Measurements from ENCODE around the gene IFT57.

DNA sequence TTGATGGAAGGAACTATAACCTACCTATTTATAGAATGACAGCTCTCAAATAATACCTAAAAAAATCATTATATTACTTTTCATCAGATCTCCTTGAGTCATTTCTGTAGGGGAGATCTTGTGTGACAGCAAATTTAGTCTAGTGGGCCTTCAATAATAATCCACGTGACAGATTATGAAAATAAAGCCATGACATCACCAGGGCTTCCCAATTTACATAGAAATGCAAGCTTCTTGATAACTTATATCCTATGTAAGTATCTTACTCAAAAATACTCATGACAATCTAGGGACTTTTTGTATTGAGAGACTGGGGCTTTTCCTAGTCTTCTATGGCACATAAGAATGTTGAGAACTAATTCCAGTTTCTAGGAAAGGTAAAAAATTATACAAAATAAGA, 21.6 kb downstream of the IFT57 start:
- TF ChIP-seq EP300 (IDR thresholded peaks at IDR 0.05; ENCODE audit: low read depth): no peak
- TF ChIP-seq, protein P1, sequence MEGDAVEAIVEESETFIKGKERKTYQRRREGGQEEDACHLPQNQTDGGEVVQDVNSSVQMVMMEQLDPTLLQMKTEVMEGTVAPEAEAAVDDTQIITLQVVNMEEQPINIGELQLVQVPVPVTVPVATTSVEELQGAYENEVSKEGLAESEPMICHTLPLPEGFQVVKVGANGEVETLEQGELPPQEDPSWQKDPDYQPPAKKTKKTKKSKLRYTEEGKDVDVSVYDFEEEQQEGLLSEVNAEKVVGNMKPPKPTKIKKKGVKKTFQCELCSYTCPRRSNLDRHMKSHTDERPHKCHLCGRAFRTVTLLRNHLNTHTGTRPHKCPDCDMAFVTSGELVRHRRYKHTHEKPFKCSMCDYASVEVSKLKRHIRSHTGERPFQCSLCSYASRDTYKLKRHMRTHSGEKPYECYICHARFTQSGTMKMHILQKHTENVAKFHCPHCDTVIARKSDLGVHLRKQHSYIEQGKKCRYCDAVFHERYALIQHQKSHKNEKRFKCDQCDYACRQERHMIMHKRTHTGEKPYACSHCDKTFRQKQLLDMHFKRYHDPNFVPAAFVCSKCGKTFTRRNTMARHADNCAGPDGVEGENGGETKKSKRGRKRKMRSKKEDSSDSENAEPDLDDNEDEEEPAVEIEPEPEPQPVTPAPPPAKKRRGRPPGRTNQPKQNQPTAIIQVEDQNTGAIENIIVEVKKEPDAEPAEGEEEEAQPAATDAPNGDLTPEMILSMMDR (IDR thresholded peaks at IDR 0.05): no peak

Measured in transverse colon (tissue), 3 donors.